Bronchial epithelial cell (primary cell): ENCODE measurements around the gene MCM8. TPM values are rescaled to one million over a fixed set of nuclear protein-coding genes. Genes with fewer than 3 reads are reported as not detected.

Experiments
- DNase-seq: peaks from one replicate; pipeline ENCODE4 v3.0.0-alpha.2; 2010; ENCODE audit warnings: low read depth
- FAIRE-seq: peaks from 2 replicates; lab custom pipeline; 2011; peaks lifted over from hg19 to GRCh38; lab: Jason Lieb, UNC
- H3K27me3 ChIP-seq: 2 replicates; pipeline ENCODE4 v1.5.1; 2011; ENCODE audit warnings: low read length; ENCODE audit not compliant: control insufficient read depth, insufficient read depth
- H3K36me3 ChIP-seq: 2 replicates; pipeline ENCODE4 v1.5.1; 2011; ENCODE audit warnings: low read length; ENCODE audit not compliant: control insufficient read depth, insufficient read depth
- H3K4me3 ChIP-seq: 2 replicates; pipeline ENCODE4 v1.5.1; 2011; ENCODE audit warnings: mild to moderate bottlenecking, low read depth, low read length, control low read depth
- total RNA-seq: library from RNA; depleted of rRNA; stranded (reverse); fragments of >200 nt; gene quantifications from 2 replicates; pipeline ENCODE4 v1.2.1, GENCODE V29; 2014
- TF ChIP-seq, protein P1 (sequence below): IDR thresholded peaks from 2 replicates; pipeline ENCODE4 v1.5.1; 2011; ENCODE audit warnings: mild to moderate bottlenecking, moderate library complexity, low read length, control low read depth, inconsistent platforms; ENCODE audit not compliant: insufficient read depth, severe bottlenecking

The MCM8 gene
- total RNA-seq, 1 donor from 2014 or later: 2.1 TPM

DNA sequence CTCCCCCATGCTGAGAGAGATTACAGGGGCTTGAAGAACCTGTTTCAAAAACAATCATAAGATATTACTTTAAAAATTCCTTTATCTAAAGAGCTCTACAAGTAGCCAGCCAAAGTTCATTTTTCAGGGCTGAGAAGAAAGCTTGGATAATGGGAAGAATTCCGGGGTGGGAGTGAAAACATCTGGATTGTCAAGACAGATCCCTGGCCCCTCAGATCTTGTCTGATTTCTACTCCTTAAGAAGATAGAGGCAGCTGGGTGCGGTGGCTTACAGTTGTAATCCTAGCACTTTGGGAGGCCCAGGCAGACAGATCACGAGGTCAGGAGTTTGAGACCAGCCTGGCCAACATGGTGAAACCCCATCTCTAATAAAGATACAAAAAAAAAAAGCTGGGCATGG, 24.9 kb upstream of the MCM8 start:
- DNase-seq: no peak
- H3K36me3 ChIP-seq: no peaks in the 10 kb centered on the region
- no peaks in the 10 kb centered on the region for H3K27me3 ChIP-seq
- no peak for FAIRE-seq
- no peak overlapping the region for H3K4me3 ChIP-seq
- TF ChIP-seq, protein P1, sequence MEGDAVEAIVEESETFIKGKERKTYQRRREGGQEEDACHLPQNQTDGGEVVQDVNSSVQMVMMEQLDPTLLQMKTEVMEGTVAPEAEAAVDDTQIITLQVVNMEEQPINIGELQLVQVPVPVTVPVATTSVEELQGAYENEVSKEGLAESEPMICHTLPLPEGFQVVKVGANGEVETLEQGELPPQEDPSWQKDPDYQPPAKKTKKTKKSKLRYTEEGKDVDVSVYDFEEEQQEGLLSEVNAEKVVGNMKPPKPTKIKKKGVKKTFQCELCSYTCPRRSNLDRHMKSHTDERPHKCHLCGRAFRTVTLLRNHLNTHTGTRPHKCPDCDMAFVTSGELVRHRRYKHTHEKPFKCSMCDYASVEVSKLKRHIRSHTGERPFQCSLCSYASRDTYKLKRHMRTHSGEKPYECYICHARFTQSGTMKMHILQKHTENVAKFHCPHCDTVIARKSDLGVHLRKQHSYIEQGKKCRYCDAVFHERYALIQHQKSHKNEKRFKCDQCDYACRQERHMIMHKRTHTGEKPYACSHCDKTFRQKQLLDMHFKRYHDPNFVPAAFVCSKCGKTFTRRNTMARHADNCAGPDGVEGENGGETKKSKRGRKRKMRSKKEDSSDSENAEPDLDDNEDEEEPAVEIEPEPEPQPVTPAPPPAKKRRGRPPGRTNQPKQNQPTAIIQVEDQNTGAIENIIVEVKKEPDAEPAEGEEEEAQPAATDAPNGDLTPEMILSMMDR: no peak

DNA sequence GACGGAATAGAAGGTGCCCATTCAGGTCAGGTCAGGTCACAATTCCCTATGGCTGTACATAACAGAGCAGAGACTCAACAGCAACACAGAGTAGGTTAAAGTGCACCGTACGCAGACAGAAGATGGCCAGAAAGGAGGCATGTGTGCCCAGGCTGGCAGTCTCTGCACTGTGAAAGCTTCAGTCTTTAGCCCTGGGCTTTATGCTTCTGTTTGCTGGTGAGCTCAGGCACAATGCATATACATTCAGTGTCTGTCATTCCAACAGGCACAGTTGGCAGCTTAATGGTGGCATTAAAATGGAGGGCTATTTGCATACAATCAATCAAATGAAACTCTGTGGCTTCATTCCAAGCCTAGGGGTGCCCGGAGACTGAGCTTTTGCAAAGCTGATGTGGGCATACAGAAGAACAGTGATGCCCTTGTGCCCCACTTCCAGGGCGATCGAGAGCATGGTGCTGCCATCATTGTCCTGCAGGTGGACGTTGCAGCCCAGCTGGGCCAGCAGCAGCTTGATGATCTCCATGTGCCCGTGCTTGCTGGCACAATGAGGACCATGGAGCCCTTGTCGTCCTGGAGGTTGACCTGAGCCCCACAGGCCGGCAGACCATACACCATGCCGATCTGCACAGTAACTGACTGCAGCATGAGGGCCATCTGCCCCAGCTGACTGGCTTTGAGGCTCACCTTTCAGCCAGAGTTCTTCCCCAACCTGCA, 22.5 kb upstream of the MCM8 start:
- no peaks in the 10 kb centered on the region for H3K27me3 ChIP-seq
- no peak for FAIRE-seq

GRCh38 chr20:5928836-5929715, 21.4 kb upstream of the MCM8 start:
- no peaks in the 10 kb centered on the region for H3K27me3 ChIP-seq
- no peaks in the 10 kb centered on the region for H3K36me3 ChIP-seq
- DNase-seq (peak; percentile 31), FAIRE-seq (no peak)
- no peak overlapping the region for H3K4me3 ChIP-seq
- TF ChIP-seq, protein P1: no peak

More for the DNA sequence above, 22.5 kb upstream of the MCM8 start:
- no peak overlapping the region for H3K4me3 ChIP-seq
- TF ChIP-seq, protein P1: no peak
- DNase-seq: no peak
- no peaks in the 10 kb centered on the region for H3K36me3 ChIP-seq

DNA sequence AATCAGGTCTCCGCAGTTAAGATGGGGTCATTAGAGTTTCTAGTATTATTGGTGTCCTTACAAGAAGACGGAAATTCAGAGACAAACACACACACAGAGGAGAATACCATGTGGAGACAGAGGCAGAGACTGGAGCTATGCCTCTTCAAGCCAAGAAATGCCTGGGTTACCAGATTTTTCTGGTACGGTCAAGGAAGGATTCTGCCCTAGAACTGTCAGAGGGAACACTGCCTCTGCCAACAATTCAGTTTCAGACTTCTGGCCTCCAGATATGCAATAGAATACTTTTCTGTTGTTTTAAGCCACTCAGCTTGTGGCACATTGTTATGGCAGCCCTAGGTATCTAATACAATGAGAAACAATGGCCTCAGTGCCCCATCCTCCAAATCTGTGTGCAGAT, 19.0 kb upstream of the MCM8 start:
- TF ChIP-seq, protein P1: no peak
- Histone ChIP-seq H3K27me3 (no peaks in the 10 kb centered on the region), H3K36me3 (no peaks in the 10 kb centered on the region), H3K4me3 (no peak overlapping the region)
- no peak for DNase-seq
- no peak for FAIRE-seq

- no peaks in the 10 kb centered on the region for H3K27me3 ChIP-seq
- H3K36me3 ChIP-seq: no peaks in the 10 kb centered on the region
- no peak overlapping the region for H3K4me3 ChIP-seq
- TF ChIP-seq, protein P1: no peak
- no peak for DNase-seq
- no peak for FAIRE-seq
These were observed 17.7 kb upstream of the MCM8 start for GRCh38 chr20:5932796-5933195.
